Measurements from ENCODE around the gene IRF5. TPM values are rescaled to one million over a fixed set of nuclear protein-coding genes. Genes with fewer than 3 reads are reported as not detected.
A peak's percentile ranks its signal among the peaks of the same experiment; 100 is the strongest.

The IRF5 gene
- polyA plus RNA-seq, 3 donors = 130 to 170 (median 155) TPM

DNA sequence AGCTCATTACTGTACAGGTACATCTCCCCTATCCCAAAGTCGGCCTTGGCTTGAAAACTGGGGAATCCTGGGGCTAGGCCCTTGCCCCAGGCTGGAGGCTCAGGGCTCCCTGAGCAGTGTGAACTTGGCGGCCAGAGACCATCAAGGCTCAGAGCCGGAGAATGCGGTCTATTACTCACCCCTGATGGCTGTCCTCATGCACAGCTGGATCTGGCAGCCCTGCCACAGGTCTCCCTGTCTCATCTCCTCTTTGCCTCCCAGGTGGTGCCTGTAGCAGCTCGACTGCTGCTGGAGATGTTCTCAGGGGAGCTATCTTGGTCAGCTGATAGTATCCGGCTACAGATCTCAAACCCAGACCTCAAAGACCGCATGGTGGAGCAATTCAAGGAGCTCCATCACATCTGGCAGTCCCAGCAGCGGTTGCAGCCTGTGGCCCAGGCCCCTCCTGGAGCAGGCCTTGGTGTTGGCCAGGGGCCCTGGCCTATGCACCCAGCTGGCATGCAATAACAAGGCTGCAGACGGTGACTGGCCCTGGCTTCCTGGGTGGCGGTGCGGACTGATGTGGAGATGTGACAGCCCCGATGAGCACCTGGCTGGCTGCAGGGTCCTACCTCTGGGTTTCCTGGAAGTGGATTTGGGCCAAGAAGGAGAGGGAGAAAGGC lies 10.7 kb downstream of the IRF5 start:
- Histone ChIP-seq H3K4me3 (replicated peaks in 1 of 3; ENCODE audit: low read depth in 2 of 3, low read length in 3 of 3) (peak overlapping the region in 1 of 3 experiments; percentile 46), H3K9me3 (replicated peaks in 1 of 2; ENCODE audit: control insufficient read depth in 1 of 2, insufficient read depth in 1 of 2, low read length in 2 of 2) (no peaks in the 10 kb centered on the region), H4K20me1 (ENCODE audit: insufficient read depth, low read length) (peaks cover 91% of the 10 kb centered on the region), H3K4me1 (ENCODE audit: control insufficient read depth in 1 of 2, insufficient read depth in 2 of 2, low read length in 2 of 2) (peaks cover 61 to 65% of the 10 kb centered on the region in 2 donors), H2AFZ (ENCODE audit: insufficient read depth, low read depth, low read length, poor library complexity, severe bottlenecking) (no peak overlapping the region), H3K4me2 (replicated peaks; ENCODE audit: extremely low read depth, low read length, poor library complexity, severe bottlenecking) (peak overlapping the region; percentile 45), H3K79me2 (ENCODE audit: insufficient read depth, low read length) (peaks cover 70% of the 10 kb centered on the region), H3K27me3 (ENCODE audit: control insufficient read depth in 2 of 2, insufficient read depth in 2 of 2, low read length in 2 of 2) (no peaks in the 10 kb centered on the region), H3K27ac (ENCODE audit: low read depth in 1 of 2, low read length in 2 of 2) (peak overlapping the region; percentile 44 to 56), H3K9ac (ENCODE audit: insufficient read depth, low read length, poor library complexity, severe bottlenecking) (peak overlapping the region; percentile 44), H3K36me3 (replicated peaks in 1 of 2; ENCODE audit: control insufficient read depth in 1 of 2, insufficient read depth in 2 of 2, low read length in 2 of 2) (peaks cover 85 to 93% of the 10 kb centered on the region in 2 donors)
- TF ChIP-seq, protein P1, sequence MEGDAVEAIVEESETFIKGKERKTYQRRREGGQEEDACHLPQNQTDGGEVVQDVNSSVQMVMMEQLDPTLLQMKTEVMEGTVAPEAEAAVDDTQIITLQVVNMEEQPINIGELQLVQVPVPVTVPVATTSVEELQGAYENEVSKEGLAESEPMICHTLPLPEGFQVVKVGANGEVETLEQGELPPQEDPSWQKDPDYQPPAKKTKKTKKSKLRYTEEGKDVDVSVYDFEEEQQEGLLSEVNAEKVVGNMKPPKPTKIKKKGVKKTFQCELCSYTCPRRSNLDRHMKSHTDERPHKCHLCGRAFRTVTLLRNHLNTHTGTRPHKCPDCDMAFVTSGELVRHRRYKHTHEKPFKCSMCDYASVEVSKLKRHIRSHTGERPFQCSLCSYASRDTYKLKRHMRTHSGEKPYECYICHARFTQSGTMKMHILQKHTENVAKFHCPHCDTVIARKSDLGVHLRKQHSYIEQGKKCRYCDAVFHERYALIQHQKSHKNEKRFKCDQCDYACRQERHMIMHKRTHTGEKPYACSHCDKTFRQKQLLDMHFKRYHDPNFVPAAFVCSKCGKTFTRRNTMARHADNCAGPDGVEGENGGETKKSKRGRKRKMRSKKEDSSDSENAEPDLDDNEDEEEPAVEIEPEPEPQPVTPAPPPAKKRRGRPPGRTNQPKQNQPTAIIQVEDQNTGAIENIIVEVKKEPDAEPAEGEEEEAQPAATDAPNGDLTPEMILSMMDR (IDR thresholded peaks at IDR 0.05) = no peak
- peaks cover 64% of the 10 kb centered on the region for H3K4me1 Mint-ChIP-seq
- WGBS (ENCODE audit: insufficient coverage) = 26% methylated on average over 9 of the region's 12 CpGs
- H3K27me3 Mint-ChIP-seq (ENCODE audit: low read depth in 3 of 3) = no peaks in the 10 kb centered on the region
- peaks cover 78 to 88% of the 10 kb centered on the region in 2 donors for H3K36me3 Mint-ChIP-seq
- peak overlapping the region; percentile 40 to 91 (median 87) for H3K27ac Mint-ChIP-seq
- peak overlapping the region in 1 of 2 donors; percentile 55 for H3K4me3 Mint-ChIP-seq
- H3K9me3 Mint-ChIP-seq = no peaks in the 10 kb centered on the region
- no peak for DNase-seq
- intact Hi-C loops (cut with micrococcal nuclease) = loop anchor here (5.0 to 10.0 kb wide), 2 partner anchors 41 to 1574 kb away; no protein-coding TSS in a partner anchor

DNA sequence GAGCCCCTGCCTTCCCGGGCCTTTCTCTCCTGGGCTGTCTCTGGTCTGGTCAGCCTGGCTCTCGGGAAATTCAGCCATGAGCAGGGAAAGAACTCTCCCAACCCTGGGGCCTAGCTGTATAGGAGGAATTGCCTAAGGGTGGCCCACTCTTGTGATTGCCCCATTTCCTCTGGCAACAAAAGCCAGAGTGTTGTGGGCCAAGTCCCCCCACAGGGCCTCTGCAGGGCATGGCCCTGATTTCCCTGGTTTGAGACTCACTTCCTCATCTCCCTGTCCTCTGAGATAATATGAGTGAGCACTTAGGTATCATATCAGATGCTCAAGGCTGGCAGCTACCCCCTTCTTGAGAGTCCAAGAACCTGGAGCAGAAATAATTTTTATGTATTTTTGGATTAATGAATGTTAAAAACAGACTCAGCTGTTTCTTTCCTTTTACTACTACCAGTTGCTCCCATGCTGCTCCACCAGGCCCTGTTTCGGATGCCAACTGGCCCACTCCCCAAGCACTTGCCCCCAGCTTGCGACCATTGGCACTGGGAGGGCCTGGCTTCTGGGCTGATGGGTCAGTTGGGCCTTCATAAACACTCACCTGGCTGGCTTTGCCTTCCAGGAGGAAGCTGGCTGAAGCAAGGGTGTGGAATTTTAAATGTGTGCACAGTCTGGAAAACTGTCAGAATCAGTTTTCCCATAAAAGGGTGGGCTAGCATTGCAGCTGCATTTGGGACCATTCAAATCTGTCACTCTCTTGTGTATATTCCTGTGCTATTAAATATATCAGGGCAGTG lies 11.4 kb downstream of the IRF5 start:
- intact Hi-C loops (cut with micrococcal nuclease) = loop anchor here (5.0 to 10.0 kb wide), 2 partner anchors 42 to 1574 kb away; no protein-coding TSS in a partner anchor
- Mint-ChIP-seq H3K27ac (peak overlapping the region in 6 of 7 donors; percentile 40 to 91 (median 82)), H3K4me3 (peak overlapping the region; percentile 55 to 57), H3K27me3 (ENCODE audit: low read depth in 3 of 3) (peaks cover 0 to 1% (median 0%) of the 10 kb centered on the region in 3 donors), H3K9me3 (no peaks in the 10 kb centered on the region), H3K4me1 (peaks cover 59% of the 10 kb centered on the region), H3K36me3 (peaks cover 85 to 91% of the 10 kb centered on the region in 2 donors)
- Histone ChIP-seq H4K20me1 (ENCODE audit: insufficient read depth, low read length) (peaks cover 87% of the 10 kb centered on the region), H3K4me3 (replicated peaks in 1 of 3; ENCODE audit: low read depth in 2 of 3, low read length in 3 of 3) (peak overlapping the region in 1 of 3 experiments; percentile 46), H3K4me1 (ENCODE audit: control insufficient read depth in 1 of 2, insufficient read depth in 2 of 2, low read length in 2 of 2) (peaks cover 54 to 59% of the 10 kb centered on the region in 2 donors), H3K27me3 (ENCODE audit: control insufficient read depth in 2 of 2, insufficient read depth in 2 of 2, low read length in 2 of 2) (no peaks in the 10 kb centered on the region), H3K36me3 (replicated peaks in 1 of 2; ENCODE audit: control insufficient read depth in 1 of 2, insufficient read depth in 2 of 2, low read length in 2 of 2) (peaks cover 85 to 98% of the 10 kb centered on the region in 2 donors), H3K9ac (ENCODE audit: insufficient read depth, low read length, poor library complexity, severe bottlenecking) (peak overlapping the region; percentile 44), H3K79me2 (ENCODE audit: insufficient read depth, low read length) (peaks cover 63% of the 10 kb centered on the region), H3K4me2 (replicated peaks; ENCODE audit: extremely low read depth, low read length, poor library complexity, severe bottlenecking) (peak overlapping the region; percentile 45), H3K27ac (ENCODE audit: low read depth in 1 of 2, low read length in 2 of 2) (peak overlapping the region; percentile 44 to 56), H2AFZ (ENCODE audit: insufficient read depth, low read depth, low read length, poor library complexity, severe bottlenecking) (no peak overlapping the region), H3K9me3 (replicated peaks in 1 of 2; ENCODE audit: control insufficient read depth in 1 of 2, insufficient read depth in 1 of 2, low read length in 2 of 2) (no peaks in the 10 kb centered on the region)
- DNase-seq = peak in 2 of 3 donors; percentile 51 to 52
- WGBS (ENCODE audit: insufficient coverage) = no CpG with 5 or more reads among the region's 4 CpGs
- TF ChIP-seq, protein P1 (IDR thresholded peaks at IDR 0.05) = no peak
